ENCODE data around the gene THEMIS.

- TF ChIP-seq CTCF (conservative IDR thresholded peaks at IDR 0.05 in 1 of 2, IDR thresholded peaks at IDR 0.05 in 1 of 2; ENCODE audit: low read depth in 1 of 2, low read length in 2 of 2): no peak
- TF ChIP-seq EZH2 (IDR thresholded peaks at IDR 0.05; ENCODE audit: low read length, missing control alignments): no peak
Observed at GRCh38 chr6:127706216-127706615, 194.6 kb downstream of the THEMIS start.

All from fibroblast of lung (primary cell).